GM12892 (cell line): Measurements from ENCODE around the gene SLC39A10.

ENCODE experiments used
- POLR2A ChIP-seq: IDR thresholded peaks from 2 replicates; pipeline ENCODE4 v1.6.1; 2011; ENCODE audit warnings: low read depth, low read length, control low read depth
- POLR2AphosphoS5 ChIP-seq: IDR thresholded peaks from 2 replicates; pipeline ENCODE4 v1.6.1; 2011; ENCODE audit warnings: low read depth, low read length, control low read depth

GRCh38 chr2:195610717-195611116, 46.3 kb upstream of the SLC39A10 start:
- no peak for TF ChIP-seq POLR2AphosphoS5
- no peak for TF ChIP-seq POLR2A
